ENCODE results near the gene C12orf76. TPM values are rescaled to one million over a fixed set of nuclear protein-coding genes. Genes with fewer than 3 reads are reported as not detected.
"Not testable (repeated sequence)": the region's sequence is repeated elsewhere in the genome, so short reads cannot be mapped to it uniquely, and the experiment has no call there.

C12orf76 gene
- total and polyA plus RNA-seq, 4 donors = 15.4 to 30.5 (median 23.9) TPM

DNA sequence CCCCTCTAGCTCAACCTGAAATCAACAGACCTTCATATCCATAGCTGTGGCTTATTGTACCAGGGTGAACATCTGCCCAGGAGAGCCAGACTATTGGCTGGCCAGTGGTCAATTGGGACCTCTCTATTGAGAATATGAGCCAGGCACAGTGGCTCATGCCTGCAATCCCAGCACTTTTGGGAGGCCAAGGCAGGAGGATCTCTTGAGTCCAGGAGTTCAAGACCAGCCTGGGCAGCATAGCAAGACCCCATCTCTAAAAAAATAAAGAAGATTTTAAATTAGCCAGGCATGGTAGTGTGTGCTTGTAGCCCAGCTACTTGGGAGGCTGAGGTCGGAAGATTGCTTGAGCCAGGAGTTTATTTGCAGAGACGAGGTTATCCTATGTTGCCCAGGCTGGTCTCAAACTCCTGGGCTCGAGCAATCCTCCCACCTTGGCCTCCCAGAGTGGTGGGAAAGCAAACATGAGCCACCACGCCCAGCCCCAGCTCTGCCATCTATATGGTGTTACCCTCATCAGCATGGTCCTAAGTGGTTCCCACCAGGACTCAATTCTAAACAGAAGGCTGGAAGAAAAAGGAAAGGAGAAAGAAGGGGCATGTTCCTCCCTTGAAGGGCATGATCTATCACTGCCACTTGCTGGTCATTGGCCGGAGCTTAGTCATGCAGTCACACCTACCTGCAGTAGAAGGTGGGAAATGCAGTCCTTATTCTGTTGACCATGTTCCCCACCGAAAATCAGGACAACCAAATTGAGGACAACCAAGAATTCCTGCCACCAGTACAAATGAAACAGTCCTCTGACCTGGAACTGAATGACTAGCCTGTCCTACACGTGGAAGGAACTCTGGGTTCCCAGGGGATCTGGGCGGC is 42.2 kb upstream of the C12orf76 start:
- 82 to 85% methylated on average over 8 of the region's 8 CpGs for WGBS, 2 donors

DNA sequence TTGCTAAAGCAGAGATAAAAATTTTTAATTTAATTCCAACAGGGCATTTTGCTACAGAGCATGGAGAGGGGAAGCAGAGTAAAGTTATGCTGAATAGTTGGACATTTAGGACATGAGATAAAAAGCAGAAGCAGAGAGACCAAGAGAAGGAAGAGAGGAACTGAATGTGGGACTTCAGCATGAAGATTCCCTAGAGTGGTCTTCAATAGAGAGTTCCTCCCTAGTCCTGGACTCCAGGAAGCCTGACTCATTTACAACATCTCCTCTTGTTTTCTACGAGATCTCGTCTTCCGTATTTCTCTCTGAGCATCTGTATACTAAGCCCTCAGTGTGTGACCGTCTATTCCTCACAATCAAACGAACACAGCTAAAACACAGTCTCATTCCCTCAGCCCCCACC is 40.6 kb upstream of the C12orf76 start:
- peak; percentile 30 for ATAC-seq (ENCODE audit: insufficient read depth, low FRiP score)
- DNase-seq = no peak
- Histone ChIP-seq H3K27ac (ENCODE audit: low read depth in 1 of 2, low read length in 1 of 2) (peak overlapping the region in 1 of 2 donors; percentile 44), H3K9ac (ENCODE audit: insufficient read depth in 1 of 2, low read length in 2 of 2) (no peak overlapping the region), H3K27me3 (ENCODE audit: control insufficient read depth in 3 of 3, insufficient read depth in 3 of 3, low read length in 2 of 3) (peaks cover 0 to 2% (median 0%) of the 10 kb centered on the region in 3 donors), H3K4me1 (ENCODE audit: control insufficient read depth in 5 of 5, insufficient read depth in 5 of 5, low read length in 5 of 5) (peaks cover 0 to 3% (median 0%) of the 10 kb centered on the region in 5 donors), H3K9me3 (ENCODE audit: control insufficient read depth in 4 of 4, insufficient read depth in 3 of 4, low read length in 3 of 4) (peaks cover 0 to 2% (median 0%) of the 10 kb centered on the region in 4 donors), H3K36me3 (ENCODE audit: control insufficient read depth in 4 of 4, insufficient read depth in 4 of 4, low read length in 4 of 4) (no peaks in the 10 kb centered on the region), H3K4me3 (no peak overlapping the region)
- TF ChIP-seq, protein P1, sequence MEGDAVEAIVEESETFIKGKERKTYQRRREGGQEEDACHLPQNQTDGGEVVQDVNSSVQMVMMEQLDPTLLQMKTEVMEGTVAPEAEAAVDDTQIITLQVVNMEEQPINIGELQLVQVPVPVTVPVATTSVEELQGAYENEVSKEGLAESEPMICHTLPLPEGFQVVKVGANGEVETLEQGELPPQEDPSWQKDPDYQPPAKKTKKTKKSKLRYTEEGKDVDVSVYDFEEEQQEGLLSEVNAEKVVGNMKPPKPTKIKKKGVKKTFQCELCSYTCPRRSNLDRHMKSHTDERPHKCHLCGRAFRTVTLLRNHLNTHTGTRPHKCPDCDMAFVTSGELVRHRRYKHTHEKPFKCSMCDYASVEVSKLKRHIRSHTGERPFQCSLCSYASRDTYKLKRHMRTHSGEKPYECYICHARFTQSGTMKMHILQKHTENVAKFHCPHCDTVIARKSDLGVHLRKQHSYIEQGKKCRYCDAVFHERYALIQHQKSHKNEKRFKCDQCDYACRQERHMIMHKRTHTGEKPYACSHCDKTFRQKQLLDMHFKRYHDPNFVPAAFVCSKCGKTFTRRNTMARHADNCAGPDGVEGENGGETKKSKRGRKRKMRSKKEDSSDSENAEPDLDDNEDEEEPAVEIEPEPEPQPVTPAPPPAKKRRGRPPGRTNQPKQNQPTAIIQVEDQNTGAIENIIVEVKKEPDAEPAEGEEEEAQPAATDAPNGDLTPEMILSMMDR (IDR thresholded peaks at IDR 0.05; ENCODE audit: control extremely low read depth, extremely low read depth) = no peak
- 42 to 67% methylated on average over 5 of the region's 5 CpGs for WGBS, 2 donors

More for the DNA sequence above, 42.2 kb upstream of the C12orf76 start:
- Histone ChIP-seq H3K9me3 (ENCODE audit: control insufficient read depth in 4 of 4, insufficient read depth in 3 of 4, low read length in 3 of 4) (peaks cover 0 to 2% (median 0%) of the 10 kb centered on the region in 4 donors), H3K27ac (ENCODE audit: low read depth in 1 of 2, low read length in 1 of 2) (no peak overlapping the region), H3K4me3 (no peak overlapping the region), H3K4me1 (ENCODE audit: control insufficient read depth in 5 of 5, insufficient read depth in 5 of 5, low read length in 5 of 5) (peaks cover 0 to 3% (median 0%) of the 10 kb centered on the region in 5 donors), H3K36me3 (ENCODE audit: control insufficient read depth in 4 of 4, insufficient read depth in 4 of 4, low read length in 4 of 4) (no peaks in the 10 kb centered on the region), H3K27me3 (ENCODE audit: control insufficient read depth in 3 of 3, insufficient read depth in 3 of 3, low read length in 2 of 3) (peaks cover 0 to 2% (median 0%) of the 10 kb centered on the region in 3 donors), H3K9ac (ENCODE audit: insufficient read depth in 1 of 2, low read length in 2 of 2) (no peak overlapping the region)
- ATAC-seq (ENCODE audit: insufficient read depth, low FRiP score) (no peak), DNase-seq (no peak)
- TF ChIP-seq, protein P1 (IDR thresholded peaks at IDR 0.05; ENCODE audit: control extremely low read depth, extremely low read depth) = no peak

DNA sequence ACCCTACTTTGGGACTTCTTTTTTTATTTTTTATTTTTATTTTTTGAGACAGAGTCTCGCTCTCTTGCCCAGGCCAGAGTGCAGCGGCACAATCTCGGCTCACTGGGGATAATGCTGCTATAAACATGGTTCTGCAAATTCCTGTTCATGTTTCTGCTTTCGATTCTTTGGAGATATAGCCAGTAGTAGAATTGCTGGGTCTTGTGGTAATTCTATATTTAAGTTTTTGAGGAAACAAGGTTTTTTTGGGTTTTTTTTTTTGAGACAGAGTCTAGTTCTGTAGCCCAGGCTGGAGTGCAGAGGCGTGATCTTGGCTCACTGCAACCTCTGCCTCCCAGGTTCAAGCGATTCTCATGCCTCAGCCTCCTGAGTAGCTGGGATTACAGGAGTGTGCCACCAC is 39.9 kb upstream of the C12orf76 start:
- H3K4me1 ChIP-seq (ENCODE audit: control insufficient read depth in 5 of 5, insufficient read depth in 5 of 5, low read length in 5 of 5); H3K27ac ChIP-seq (ENCODE audit: low read depth in 1 of 2, low read length in 1 of 2); ATAC-seq (ENCODE audit: insufficient read depth, low FRiP score); H3K9me3 ChIP-seq (ENCODE audit: control insufficient read depth in 4 of 4, insufficient read depth in 3 of 4, low read length in 3 of 4); H3K36me3 ChIP-seq (ENCODE audit: control insufficient read depth in 4 of 4, insufficient read depth in 4 of 4, low read length in 4 of 4); H3K9ac ChIP-seq (ENCODE audit: insufficient read depth in 1 of 2, low read length in 2 of 2); DNase-seq; H3K4me3 ChIP-seq; H3K27me3 ChIP-seq (ENCODE audit: control insufficient read depth in 3 of 3, insufficient read depth in 3 of 3, low read length in 2 of 3): not testable (repeated sequence)
- 47 to 72% methylated on average over 6 of the region's 6 CpGs for WGBS, 2 donors

DNA sequence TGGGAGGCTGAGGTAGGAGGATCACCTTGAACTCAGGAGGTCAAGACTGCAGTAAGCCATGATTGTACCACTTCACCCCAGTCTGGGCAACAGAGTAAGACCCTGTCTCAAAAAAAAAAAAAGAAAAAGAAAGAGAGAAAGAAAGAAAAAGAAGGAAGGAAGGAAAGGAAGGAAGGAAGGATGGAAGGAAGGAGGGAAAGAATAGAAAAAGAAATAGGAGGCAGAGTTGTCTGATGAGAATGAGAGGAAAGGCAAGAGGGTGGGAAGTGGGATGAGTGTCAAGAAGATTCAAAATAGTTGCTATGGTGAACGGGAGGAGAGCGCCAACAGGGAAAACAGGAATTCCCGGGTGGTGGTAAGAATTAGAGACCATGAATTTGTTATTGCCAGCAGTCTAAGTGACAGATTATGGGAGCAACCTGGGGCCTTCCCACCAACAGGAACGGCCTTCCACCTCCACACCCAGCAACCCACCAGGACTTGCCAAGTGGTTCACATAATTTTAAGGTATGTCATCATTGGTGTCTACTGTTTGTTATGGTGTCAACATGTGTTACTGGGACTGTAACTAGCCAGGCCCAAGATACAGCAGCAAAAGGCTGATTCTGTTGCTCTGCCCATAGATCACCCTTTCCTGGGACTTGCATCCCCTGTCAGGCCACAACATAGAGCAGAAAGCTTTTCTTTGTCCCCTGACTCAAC is 36.1 kb upstream of the C12orf76 start:
- no peak overlapping the region for H3K27ac ChIP-seq (ENCODE audit: low read depth in 1 of 2, low read length in 1 of 2)
- DNase-seq (no peak), ATAC-seq (ENCODE audit: insufficient read depth, low FRiP score) (no peak)
- peaks cover 0 to 2% (median 0%) of the 10 kb centered on the region in 4 donors for H3K9me3 ChIP-seq (ENCODE audit: control insufficient read depth in 4 of 4, insufficient read depth in 3 of 4, low read length in 3 of 4)
- H3K36me3 ChIP-seq (ENCODE audit: control insufficient read depth in 4 of 4, insufficient read depth in 4 of 4, low read length in 4 of 4) = no peaks in the 10 kb centered on the region
- H3K4me3 ChIP-seq = no peak overlapping the region
- H3K4me1 ChIP-seq (ENCODE audit: control insufficient read depth in 5 of 5, insufficient read depth in 5 of 5, low read length in 5 of 5) = peaks cover 0 to 4% (median 1%) of the 10 kb centered on the region in 5 donors
- TF ChIP-seq, protein P1 (IDR thresholded peaks at IDR 0.05; ENCODE audit: control extremely low read depth, extremely low read depth) = no peak
- H3K9ac ChIP-seq (ENCODE audit: insufficient read depth in 1 of 2, low read length in 2 of 2) = no peak overlapping the region
- H3K27me3 ChIP-seq (ENCODE audit: control insufficient read depth in 3 of 3, insufficient read depth in 3 of 3, low read length in 2 of 3) = peaks cover 0 to 2% (median 0%) of the 10 kb centered on the region in 3 donors
- 76% methylated on average over 4 of the region's 4 CpGs for WGBS, 2 donors

All from lung (tissue), 12 donors.